Peyer's patch (tissue), 4 donors: ENCODE measurements around the gene CACHD1. TPM values are rescaled to one million over a fixed set of nuclear protein-coding genes. Genes with fewer than 3 reads are reported as not detected.

Experiments used
- DNase-seq, 3 donors: peaks; one replicate each; pipeline ENCODE4 v3.0.0-alpha.2; 2017 to 2019
- H3K27ac ChIP-seq, 4 donors: fragments of 200-600 bp; sonication (generic); one replicate each; pipeline ENCODE4 v1.5.1; 2016 to 2019
- H3K27me3 ChIP-seq, 2 donors: fragments of 200-600 bp; sonication (generic); one replicate each; pipeline ENCODE4 v1.5.1; 2019
- H3K36me3 ChIP-seq, 3 donors: fragments of 200-600 bp; sonication (generic); one replicate each; pipeline ENCODE4 v1.5.1; 2016 to 2019
- H3K4me1 ChIP-seq, 4 donors: fragments of 200-600 bp; sonication (generic); one replicate each; pipeline ENCODE4 v1.5.1; 2016 to 2019
- H3K4me3 ChIP-seq, 4 donors: fragments of 200-600 bp; sonication (generic); 1 replicate in 3 of 4; 2 replicates in 1 of 4; pipeline ENCODE4 v1.5.1; 2016 to 2019; ENCODE audit warnings: mild to moderate bottlenecking in 1 of 4
- H3K9me3 ChIP-seq, 4 donors: fragments of 200-600 bp; sonication (generic); one replicate each; pipeline ENCODE4 v1.5.1; 2016 to 2019; ENCODE audit warnings: mild to moderate bottlenecking in 1 of 4
- CTCF ChIP-seq, 6 experiments: fragments of 450-650 bp in 4 of 6; fragments of 200-600 bp in 2 of 6; sonication (generic) in 1 of 6; IDR thresholded peaks; one replicate each; pipeline ENCODE4 v1.5.1; 2017 to 2019; ENCODE audit warnings: antibody characterized with exemption in 6 of 6, mild to moderate bottlenecking in 3 of 6, moderate library complexity in 1 of 6
- POLR2A ChIP-seq, 2 donors: fragments of 450-650 bp; IDR thresholded peaks; one replicate each; pipeline ENCODE4 v1.5.1; 2017; ENCODE audit warnings: antibody characterized with exemption in 2 of 2, mild to moderate bottlenecking in 2 of 2, moderate library complexity in 2 of 2
- total RNA-seq, 4 donors: library from RNA; depleted of rRNA; stranded (reverse); fragments of >200 nt; gene quantifications; one replicate each; pipeline ENCODE4 v1.1.0, GENCODE V29; 2016

CACHD1 gene
- total RNA-seq, 4 donors from 2014 or later: 3.3 to 10.7 (median 6.3) TPM

GRCh38 chr1:64711266-64711665 lies 241.3 kb downstream of the CACHD1 start:
- Histone ChIP-seq H3K4me3 (no peak overlapping the region), H3K27ac (no peak overlapping the region), H3K27me3 (no peaks in the 10 kb centered on the region), H3K4me1 (no peaks in the 10 kb centered on the region), H3K36me3 (no peaks in the 10 kb centered on the region), H3K9me3 (no peaks in the 10 kb centered on the region)
- no peak for DNase-seq
- no peak for TF ChIP-seq POLR2A (IDR thresholded peaks at IDR 0.05)
- no peak for TF ChIP-seq CTCF (IDR thresholded peaks at IDR 0.05)

- Histone ChIP-seq H3K4me3 (no peak overlapping the region), H3K27me3 (no peaks in the 10 kb centered on the region), H3K27ac (no peak overlapping the region), H3K9me3 (no peaks in the 10 kb centered on the region), H3K4me1 (no peaks in the 10 kb centered on the region), H3K36me3 (no peaks in the 10 kb centered on the region)
- no peak for DNase-seq
- no peak for TF ChIP-seq POLR2A (IDR thresholded peaks at IDR 0.05)
Observed at GRCh38 chr1:64712049-64712448, 242.1 kb downstream of the CACHD1 start.

GRCh38 chr1:64715186-64715585 lies 245.3 kb downstream of the CACHD1 start:
- DNase-seq: no peak
- Histone ChIP-seq H3K27ac (no peak overlapping the region), H3K36me3 (no peaks in the 10 kb centered on the region), H3K4me1 (no peaks in the 10 kb centered on the region), H3K9me3 (no peaks in the 10 kb centered on the region), H3K27me3 (no peaks in the 10 kb centered on the region), H3K4me3 (no peak overlapping the region)
- TF ChIP-seq POLR2A (IDR thresholded peaks at IDR 0.05) (no peak), CTCF (IDR thresholded peaks at IDR 0.05) (no peak)

GRCh38 chr1:64721135-64721534 lies 251.2 kb downstream of the CACHD1 start:
- H3K36me3 ChIP-seq: no peaks in the 10 kb centered on the region
- H3K27me3 ChIP-seq: no peaks in the 10 kb centered on the region
- H3K9me3 ChIP-seq: no peaks in the 10 kb centered on the region
- H3K27ac ChIP-seq: no peak overlapping the region
- DNase-seq: no peak
- TF ChIP-seq POLR2A (IDR thresholded peaks at IDR 0.05) (no peak), CTCF (IDR thresholded peaks at IDR 0.05) (no peak)
- no peak overlapping the region for H3K4me3 ChIP-seq
- H3K4me1 ChIP-seq: no peaks in the 10 kb centered on the region

- TF ChIP-seq POLR2A (IDR thresholded peaks at IDR 0.05) (no peak), CTCF (IDR thresholded peaks at IDR 0.05) (no peak)
- Histone ChIP-seq H3K27me3 (no peaks in the 10 kb centered on the region), H3K4me1 (no peaks in the 10 kb centered on the region), H3K27ac (no peak overlapping the region), H3K4me3 (no peak overlapping the region), H3K9me3 (no peaks in the 10 kb centered on the region), H3K36me3 (no peaks in the 10 kb centered on the region)
- no peak for DNase-seq
Observed at GRCh38 chr1:64721576-64722145, 251.7 kb downstream of the CACHD1 start.

GRCh38 chr1:64727861-64728260 lies 257.9 kb downstream of the CACHD1 start:
- TF ChIP-seq CTCF (IDR thresholded peaks at IDR 0.05) (no peak), POLR2A (IDR thresholded peaks at IDR 0.05) (no peak)
- DNase-seq: no peak
- Histone ChIP-seq H3K27ac (no peak overlapping the region), H3K27me3 (no peaks in the 10 kb centered on the region), H3K4me3 (no peak overlapping the region), H3K36me3 (no peaks in the 10 kb centered on the region), H3K9me3 (no peaks in the 10 kb centered on the region), H3K4me1 (no peaks in the 10 kb centered on the region)
